Neural progenitor cell (in vitro differentiated cells): ENCODE data around the gene SEMA3C. TPM values are rescaled to one million over a fixed set of nuclear protein-coding genes. Genes with fewer than 3 reads are reported as not detected.

ENCODE experiments used
- DNase-seq: peaks from one replicate; pipeline ENCODE4 v3.0.0-alpha.2; 2016; ENCODE audit warnings: low spot score
- H2AFZ ChIP-seq: fragments of 200-600 bp; sonication (generic); replicated peaks from 2 replicates; pipeline ENCODE4 v1.6.1; 2016; ENCODE audit warnings: antibody characterized with exemption
- H3F3A ChIP-seq: fragments of 200-600 bp; sonication (generic); 2 replicates; pipeline ENCODE4 v1.6.1; 2016; ENCODE audit warnings: antibody characterized with exemption, low read depth
- H3K27ac ChIP-seq: fragments of 200-600 bp; sonication (generic); 2 replicates; pipeline ENCODE4 v1.5.1; 2016; ENCODE audit warnings: mild to moderate bottlenecking
- H3K27me3 ChIP-seq: fragments of 200-600 bp; sonication (generic); 2 replicates; pipeline ENCODE4 v1.6.1; 2016; ENCODE audit warnings: mild to moderate bottlenecking, moderate library complexity
- H3K36me3 ChIP-seq: fragments of 200-600 bp; sonication (generic); 2 replicates; pipeline ENCODE4 v1.5.1; 2016
- H3K4me1 ChIP-seq: fragments of 200-600 bp; sonication (generic); 2 replicates; pipeline ENCODE4 v1.6.1; 2016; ENCODE audit warnings: mixed run types
- H3K4me2 ChIP-seq: fragments of 200-600 bp; sonication (generic); 2 replicates; pipeline ENCODE4 v1.6.1; 2016
- H3K4me3 ChIP-seq: fragments of 200-600 bp; sonication (generic); 2 replicates; pipeline ENCODE4 v1.5.1; 2016
- H3K79me2 ChIP-seq: fragments of 200-600 bp; sonication (generic); 2 replicates; pipeline ENCODE4 v1.6.1; 2016; ENCODE audit warnings: low read depth
- H3K9ac ChIP-seq: fragments of 200-600 bp; sonication (generic); 2 replicates; pipeline ENCODE4 v1.6.1; 2016
- H3K9me3 ChIP-seq: fragments of 200-600 bp; sonication (generic); 2 replicates; pipeline ENCODE4 v1.5.1; 2016; ENCODE audit warnings: low read depth
- H4K20me1 ChIP-seq: fragments of 200-600 bp; sonication (generic); 2 replicates; pipeline ENCODE4 v1.6.1; 2016; ENCODE audit warnings: low read depth
- H3K27ac Mint-ChIP-seq: 3 replicates; pipeline ENCODE4 v1.8.0; 2021; ENCODE audit warnings: mixed read lengths
- H3K27me3 Mint-ChIP-seq: 2 replicates; pipeline ENCODE4 v1.8.0; 2022; ENCODE audit warnings: low read depth, mild to moderate bottlenecking, inconsistent platforms, moderate library complexity, mixed read lengths; ENCODE audit not compliant: insufficient read depth
- H3K36me3 Mint-ChIP-seq: 3 replicates; pipeline ENCODE4 v1.8.0; 2021; ENCODE audit warnings: mixed read lengths
- H3K4me1 Mint-ChIP-seq: 3 replicates; pipeline ENCODE4 v1.8.0; 2021; ENCODE audit warnings: mixed read lengths
- H3K4me3 Mint-ChIP-seq: 3 replicates; pipeline ENCODE4 v1.8.0; 2021; ENCODE audit warnings: mild to moderate bottlenecking, moderate library complexity, mixed read lengths
- H3K9me3 Mint-ChIP-seq: 3 replicates; pipeline ENCODE4 v1.8.0; 2020; ENCODE audit warnings: mixed read lengths
- CTCF ChIP-seq: fragments of 200-600 bp; sonication (generic); IDR thresholded peaks from 2 replicates; pipeline ENCODE4 v1.5.1; 2017; ENCODE audit warnings: antibody characterized with exemption, mild to moderate bottlenecking
- EZH2 ChIP-seq: fragments of 200-600 bp; sonication (generic); IDR thresholded peaks from 2 replicates; pipeline ENCODE4 v1.6.1; 2017; ENCODE audit warnings: antibody characterized with exemption, mild to moderate bottlenecking, moderate library complexity
- EZH2phosphoT487 ChIP-seq: fragments of 200-600 bp; sonication (generic); IDR thresholded peaks from 2 replicates; pipeline ENCODE4 v1.6.1; 2017; ENCODE audit warnings: antibody characterized with exemption
- total RNA-seq: library from RNA; depleted of rRNA; stranded (reverse); fragments of >200 nt; gene quantifications from 2 replicates; pipeline ENCODE4 v1.2.3, GENCODE V29; 2015; ENCODE audit warnings: low replicate concordance

Gene SEMA3C
- total RNA-seq, 1 donor from 2014 or later, result 0.54 TPM

GRCh38 chr7:80785276-80785675 lies 133.6 kb downstream of the SEMA3C start:
- Histone ChIP-seq H3K4me2 (no peak overlapping the region), H3K27ac (no peak overlapping the region), H3K79me2 (no peaks in the 10 kb centered on the region), H3K4me3 (no peak overlapping the region), H4K20me1 (no peaks in the 10 kb centered on the region), H2AFZ (no peak overlapping the region), H3K27me3 (no peaks in the 10 kb centered on the region), H3F3A (no peaks in the 10 kb centered on the region), H3K36me3 (no peaks in the 10 kb centered on the region), H3K9ac (no peak overlapping the region), H3K4me1 (no peaks in the 10 kb centered on the region), H3K9me3 (no peaks in the 10 kb centered on the region)
- Mint-ChIP-seq H3K9me3 (no peaks in the 10 kb centered on the region), H3K27me3 (peaks cover 5% of the 10 kb centered on the region), H3K4me3 (no peak overlapping the region), H3K36me3 (peaks cover 11% of the 10 kb centered on the region), H3K4me1 (peaks cover 38% of the 10 kb centered on the region), H3K27ac (no peak overlapping the region)
- no peak for DNase-seq
- TF ChIP-seq EZH2, result no peak
- TF ChIP-seq EZH2phosphoT487, result no peak
- TF ChIP-seq CTCF, result no peak

- Mint-ChIP-seq H3K27me3 (peaks cover 3% of the 10 kb centered on the region), H3K4me1 (peaks cover 38% of the 10 kb centered on the region), H3K4me3 (peak overlapping the region; percentile 61), H3K9me3 (no peaks in the 10 kb centered on the region), H3K27ac (peak overlapping the region; percentile 0), H3K36me3 (peaks cover 11% of the 10 kb centered on the region)
- Histone ChIP-seq H3K4me1 (no peaks in the 10 kb centered on the region), H3K27me3 (no peaks in the 10 kb centered on the region), H3K4me3 (no peak overlapping the region), H2AFZ (no peak overlapping the region), H3K9me3 (no peaks in the 10 kb centered on the region), H3K9ac (no peak overlapping the region), H3K79me2 (no peaks in the 10 kb centered on the region), H3K36me3 (no peaks in the 10 kb centered on the region), H3K4me2 (no peak overlapping the region), H4K20me1 (no peaks in the 10 kb centered on the region), H3K27ac (no peak overlapping the region), H3F3A (no peaks in the 10 kb centered on the region)
- no peak for DNase-seq
- TF ChIP-seq EZH2phosphoT487, result no peak
- TF ChIP-seq CTCF, result no peak
- TF ChIP-seq EZH2, result no peak
These were observed 135.0 kb downstream of the SEMA3C start for GRCh38 chr7:80783678-80784327.

GRCh38 chr7:80783186-80783677 lies 135.6 kb downstream of the SEMA3C start:
- Mint-ChIP-seq H3K36me3 (peaks cover 11% of the 10 kb centered on the region), H3K27me3 (peaks cover 3% of the 10 kb centered on the region), H3K4me1 (peaks cover 38% of the 10 kb centered on the region), H3K27ac (peak overlapping the region; percentile 0), H3K9me3 (no peaks in the 10 kb centered on the region), H3K4me3 (peak overlapping the region; percentile 2)
- H2AFZ ChIP-seq, result no peak overlapping the region
- DNase-seq, result no peak
- no peak overlapping the region for H3K4me2 ChIP-seq
- H3K79me2 ChIP-seq, result no peaks in the 10 kb centered on the region
- no peaks in the 10 kb centered on the region for H4K20me1 ChIP-seq
- no peaks in the 10 kb centered on the region for H3K9me3 ChIP-seq
- H3K4me3 ChIP-seq, result no peak overlapping the region
- no peak overlapping the region for H3K9ac ChIP-seq
- no peaks in the 10 kb centered on the region for H3K27me3 ChIP-seq
- H3K27ac ChIP-seq, result no peak overlapping the region
- no peaks in the 10 kb centered on the region for H3K4me1 ChIP-seq
- H3F3A ChIP-seq, result no peaks in the 10 kb centered on the region
- TF ChIP-seq EZH2 (no peak), EZH2phosphoT487 (no peak), CTCF (no peak)
- no peaks in the 10 kb centered on the region for H3K36me3 ChIP-seq
